NCI-H1048 (cell line): Measurements from ENCODE around the gene SP6.

Source experiments
- DNase-seq: peaks from one replicate; lab custom pipeline; 2025; lab: John Stamatoyannopoulos, UW

Gene SP6

DNA sequence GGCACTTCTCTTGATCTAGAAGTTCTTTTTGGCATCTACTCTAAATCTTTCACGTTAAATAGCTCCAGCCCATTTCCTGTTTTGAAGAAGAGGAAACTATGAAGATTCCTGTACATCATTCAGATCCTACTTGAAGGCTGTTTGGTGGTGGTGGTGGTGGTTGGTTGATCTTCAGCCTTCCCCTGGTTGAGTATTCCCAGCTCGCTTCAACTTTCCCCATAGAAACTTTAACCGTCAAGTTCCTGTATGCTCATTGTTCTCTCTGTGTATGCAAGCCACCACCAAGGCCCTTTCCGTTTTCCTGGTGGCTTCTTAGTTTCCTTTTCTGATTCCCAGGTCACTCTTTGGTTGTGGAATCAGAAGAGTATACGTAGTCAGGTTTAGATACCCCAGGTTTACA, 16.2 kb downstream of the SP6 start:
- no peak for DNase-seq

DNA sequence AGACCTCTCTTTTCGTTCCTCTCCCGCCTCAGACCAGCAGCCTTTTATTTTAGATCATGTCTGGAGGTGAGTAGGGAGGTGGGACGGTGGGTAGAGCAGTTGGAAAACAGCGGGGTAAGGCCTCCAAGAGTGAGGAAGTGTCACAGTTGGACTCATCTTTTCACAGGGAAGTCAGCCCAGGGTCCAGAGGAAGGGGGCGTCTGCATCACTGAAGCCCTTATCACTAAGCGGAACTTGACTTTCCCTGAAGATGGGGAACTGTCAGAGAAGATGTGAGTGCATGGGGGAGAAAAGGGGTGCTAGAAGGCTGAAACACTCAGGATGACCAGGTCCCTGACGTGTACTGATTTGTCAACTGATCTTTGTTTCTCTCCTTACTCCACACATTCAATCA, 19.0 kb downstream of the SP6 start:
- DNase-seq = no peak

DNA sequence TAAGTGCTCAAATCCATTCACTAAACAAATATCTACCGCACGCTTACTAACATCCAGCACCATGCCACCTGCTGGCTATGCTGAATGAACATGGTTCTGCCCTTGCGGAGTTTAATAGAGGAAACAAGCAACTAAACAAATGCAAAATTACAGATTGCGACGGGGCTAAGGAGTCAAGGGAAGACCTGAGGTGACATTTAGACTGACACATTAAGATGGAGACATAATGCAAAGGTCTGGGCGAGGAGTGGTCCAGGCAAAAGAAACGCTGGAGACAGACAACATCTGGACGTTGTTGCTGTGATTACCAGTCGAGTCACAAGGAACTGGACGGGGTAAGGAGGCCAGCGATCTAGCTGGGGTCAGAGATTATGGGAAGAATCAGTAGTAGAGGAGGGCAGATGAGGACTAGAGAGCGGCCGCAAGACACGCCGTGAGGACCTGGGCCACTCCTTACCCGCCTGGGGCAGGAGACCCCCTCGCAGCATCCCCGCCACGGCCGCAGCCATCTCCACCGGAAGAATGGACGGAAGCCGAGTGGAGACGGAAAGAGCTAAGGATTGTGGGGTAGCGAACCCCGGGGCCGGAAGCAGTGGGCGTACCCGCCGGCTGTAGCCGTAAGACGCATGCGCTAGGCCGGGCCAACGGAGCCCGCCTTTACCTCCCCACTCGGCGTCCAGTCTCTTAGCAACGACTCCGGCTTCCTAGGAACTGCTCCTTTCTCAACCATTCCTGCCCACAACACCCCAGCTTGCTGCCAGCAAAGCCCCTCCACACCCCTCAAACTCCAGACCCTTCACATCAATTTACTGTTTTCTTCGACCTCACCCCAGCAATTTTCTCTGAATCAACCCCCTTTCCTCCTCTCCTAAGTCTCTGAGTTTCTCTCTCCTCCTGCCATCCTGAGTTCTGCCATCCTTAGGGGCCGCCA, 19.7 kb downstream of the SP6 start, which contains the start of the genes LRRC46 and MRPL10:
LRRC46 (plus strand) TSS at position 668 of the 931 bp plus-strand sequence. CDS start 320 bp downstream, outside the sequence.
MRPL10 (minus strand) TSS at position 539 of the 931 bp plus-strand sequence; CDS start at position 509, 30 bp downstream.
- peak; percentile 77 for DNase-seq

DNA sequence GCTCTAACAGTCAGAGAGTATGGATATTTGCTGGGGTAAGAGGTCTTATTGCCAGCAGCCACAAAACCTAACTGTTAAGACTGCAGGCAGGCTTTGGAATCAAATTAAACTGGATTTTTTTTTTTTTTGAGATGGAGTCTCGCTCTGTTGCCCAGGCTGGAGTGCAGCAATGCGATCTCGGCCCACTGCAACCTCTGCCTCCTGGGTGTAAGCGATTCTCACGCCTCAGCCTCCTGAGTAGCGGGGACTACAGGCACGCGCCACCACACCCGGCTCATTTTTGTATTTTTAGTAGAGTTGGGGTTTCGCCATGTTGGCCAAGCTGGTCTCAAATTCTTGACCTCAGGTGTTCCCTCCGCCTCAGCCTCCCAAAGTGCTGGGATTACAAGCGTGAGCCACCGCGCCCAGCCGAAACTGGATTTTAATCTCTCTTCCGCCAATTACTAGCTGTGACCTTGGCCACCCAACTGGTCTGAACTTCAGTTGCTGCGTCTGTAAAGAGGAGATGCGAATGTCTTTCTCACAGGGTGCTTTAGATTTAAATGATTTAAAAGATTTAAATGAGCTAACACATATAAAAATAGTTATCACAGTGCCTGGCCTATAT, 20.5 kb downstream of the SP6 start:
- DNase-seq = no peak

DNA sequence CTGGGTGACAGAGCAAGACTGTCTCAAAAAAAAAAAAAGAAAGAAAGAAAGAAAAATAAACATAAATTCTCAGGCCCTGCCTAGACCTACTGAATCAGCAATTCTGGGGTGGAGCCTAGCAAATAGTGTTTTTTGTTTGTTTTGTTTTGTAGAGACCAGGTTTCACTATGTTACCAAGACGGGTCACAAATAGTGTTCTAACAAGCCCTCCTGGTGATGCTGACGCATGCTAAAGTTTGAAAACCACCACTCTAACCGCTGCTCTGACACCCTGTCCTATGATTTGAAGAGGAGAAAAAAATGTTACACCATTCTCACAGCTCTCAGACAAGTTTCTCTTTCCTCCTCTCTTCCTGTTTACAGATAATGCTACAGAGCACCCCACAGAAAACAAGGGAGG, 21.1 kb downstream of the SP6 start:
- DNase-seq = no peak

DNA sequence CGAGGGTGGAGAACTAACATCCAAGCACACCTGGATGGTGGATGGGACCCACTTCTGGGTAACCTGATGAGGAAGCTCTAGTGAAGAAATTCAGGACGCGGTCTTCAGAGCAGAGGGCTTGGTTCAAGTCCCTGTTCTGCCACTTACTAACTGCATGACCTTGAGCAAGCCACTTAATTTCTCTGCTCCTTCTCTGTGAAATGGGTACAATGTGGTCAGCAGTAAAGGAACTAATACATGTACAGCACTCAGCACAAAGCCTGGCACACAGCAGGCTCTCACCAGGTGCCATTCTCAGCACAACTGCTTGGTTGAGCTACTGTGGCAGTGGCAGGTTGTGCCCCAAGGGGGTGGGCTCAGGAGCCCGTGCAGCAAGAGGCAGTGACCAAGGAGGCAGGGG, 27.4 kb downstream of the SP6 start:
- no peak for DNase-seq

DNA sequence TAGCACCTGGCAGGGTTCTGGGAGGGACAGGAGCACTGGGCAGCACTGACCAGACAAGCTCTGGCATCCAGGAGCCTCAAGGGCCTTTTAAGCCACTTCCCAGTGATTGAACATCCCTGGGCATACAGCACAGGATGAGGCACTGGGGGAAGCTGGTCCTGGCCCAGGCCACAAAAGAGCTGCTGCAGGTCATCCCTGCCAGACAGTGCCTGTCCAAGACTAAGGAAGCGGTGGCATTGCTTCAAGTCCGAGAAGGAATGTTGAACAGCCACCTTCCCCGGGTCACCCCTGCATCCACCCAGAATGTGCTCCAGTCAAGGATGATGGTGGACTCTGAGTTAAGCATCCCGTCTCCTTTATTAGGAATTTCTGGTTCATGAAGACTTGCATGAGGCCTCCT, 28.2 kb downstream of the SP6 start:
- no peak for DNase-seq

DNA sequence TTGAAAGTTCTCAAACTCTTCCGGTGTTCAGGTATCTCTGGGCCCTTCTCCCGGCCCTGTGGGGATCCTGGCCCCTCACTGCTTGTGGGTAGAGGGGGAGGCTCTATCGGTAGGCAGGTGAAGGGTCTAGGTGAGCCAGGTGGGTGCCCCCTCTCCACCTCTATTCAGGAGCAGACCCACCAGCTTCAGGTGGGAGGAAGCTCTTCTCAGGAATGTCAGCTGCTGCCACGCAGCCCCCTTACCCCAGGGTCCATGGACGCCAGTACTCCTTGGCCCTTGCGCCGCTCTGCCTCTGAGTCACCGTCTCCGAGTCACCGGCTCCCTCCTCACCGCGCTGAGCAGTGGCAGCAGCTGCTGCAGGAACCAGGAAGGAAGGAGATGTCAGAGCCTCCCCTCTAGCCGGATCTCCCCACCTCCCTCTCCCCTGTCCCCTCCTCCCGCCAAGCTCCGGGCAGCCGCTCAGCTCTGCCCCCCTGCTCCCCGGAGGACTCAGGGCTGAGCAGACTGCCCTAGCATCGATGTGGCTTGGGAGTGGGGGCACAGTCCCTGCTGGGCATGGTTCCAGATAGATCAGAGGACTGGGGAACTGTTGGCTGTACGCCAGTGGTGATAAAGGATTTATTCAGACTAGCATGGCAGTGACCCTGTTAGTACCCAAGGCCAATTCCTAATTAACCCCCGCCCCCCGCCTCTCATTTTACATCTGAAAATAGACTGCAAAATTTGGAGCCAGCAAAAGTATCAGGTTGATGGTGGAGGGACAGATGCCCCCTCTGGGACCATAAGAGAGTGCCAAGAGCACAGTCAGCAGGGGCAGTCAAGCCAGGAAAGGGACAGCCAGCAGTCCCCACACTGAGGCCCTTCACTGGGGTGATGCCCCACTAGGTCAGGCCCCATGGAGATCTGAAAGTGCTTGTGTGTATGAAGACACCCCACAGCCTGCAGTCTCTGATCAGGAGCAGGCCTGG, 29.3 kb downstream of the SP6 start, which contains the start of gene OSBPL7:
OSBPL7 (minus strand) TSS at position 371 of the 968 bp plus-strand sequence. CDS start 1,516 bp downstream, outside the sequence.
- DNase-seq = peak; percentile 38

DNA sequence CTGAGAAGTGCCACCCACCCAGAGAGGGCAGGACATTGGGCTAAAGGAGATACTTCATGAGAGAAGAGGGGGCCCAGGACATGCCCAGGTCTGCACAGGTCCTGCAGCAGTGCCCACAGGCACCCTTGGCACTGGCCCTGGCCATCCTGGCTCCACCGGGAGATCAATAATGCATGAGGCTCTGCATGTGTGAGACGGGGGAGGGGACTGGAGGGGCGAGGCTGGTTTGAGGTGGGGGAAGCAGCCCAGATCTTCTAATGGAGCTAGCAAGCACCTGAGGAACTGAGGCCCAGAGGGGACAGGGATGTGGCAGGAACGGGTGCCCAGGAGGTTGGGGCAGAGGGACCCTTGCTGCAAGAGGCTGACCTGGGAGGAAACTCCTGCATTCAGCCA, 29.9 kb downstream of the SP6 start:
- DNase-seq = no peak

DNA sequence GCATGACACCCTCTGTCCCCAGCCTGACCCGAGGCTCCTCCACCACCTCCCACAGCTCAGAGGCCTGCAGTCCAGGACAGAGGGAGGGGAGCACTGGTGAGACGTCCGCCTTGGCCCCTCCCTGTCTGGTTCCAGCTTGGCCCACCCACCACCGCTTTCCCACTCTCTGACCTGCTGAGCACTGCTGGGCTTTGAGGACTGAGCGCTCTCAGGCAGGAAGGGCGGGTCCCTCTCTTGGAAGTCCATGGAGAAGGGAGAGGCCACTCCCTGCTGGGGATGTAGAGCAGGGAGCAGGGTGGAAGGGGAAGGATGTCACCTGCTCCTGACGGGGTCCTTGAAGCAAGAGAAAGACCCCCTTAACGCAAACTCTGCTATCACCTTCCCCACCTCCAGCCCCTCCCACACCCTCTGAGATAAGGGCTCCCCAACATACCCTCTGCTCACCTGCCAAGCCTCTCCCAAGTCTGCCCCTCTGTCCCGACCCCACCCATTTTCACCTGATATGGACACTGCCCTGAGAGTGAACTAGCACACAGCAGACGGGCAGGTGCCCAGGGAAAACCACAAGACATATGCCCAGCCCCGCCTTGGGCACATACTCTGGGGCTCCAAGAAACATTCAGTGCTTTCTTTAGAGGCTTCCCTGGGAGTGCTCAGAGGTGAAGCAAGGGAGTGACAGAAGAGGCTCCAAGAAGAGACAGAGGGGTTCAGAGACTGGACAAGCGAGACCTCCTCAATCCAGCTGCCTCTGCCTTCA, 30.8 kb downstream of the SP6 start:
- DNase-seq = no peak

DNA sequence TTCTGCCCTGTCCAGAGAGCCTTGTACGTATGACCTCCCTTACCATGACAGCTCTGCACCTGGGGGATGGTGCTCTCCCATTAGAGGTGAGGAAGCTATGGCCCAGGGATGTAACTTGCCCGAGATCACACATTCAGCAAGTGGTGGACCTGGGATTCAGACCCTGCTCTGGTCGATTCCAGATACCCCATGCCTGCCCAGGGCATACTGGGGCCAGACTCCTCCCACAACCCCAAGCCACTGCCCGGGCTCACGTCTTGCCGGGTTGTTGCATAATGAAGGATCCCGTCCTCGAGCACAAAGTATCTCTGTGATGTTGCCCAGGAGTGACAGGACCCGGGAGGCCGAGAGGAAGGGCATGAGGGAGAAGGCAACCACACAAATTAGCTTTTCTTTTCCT, 31.5 kb downstream of the SP6 start:
- no peak for DNase-seq

DNA sequence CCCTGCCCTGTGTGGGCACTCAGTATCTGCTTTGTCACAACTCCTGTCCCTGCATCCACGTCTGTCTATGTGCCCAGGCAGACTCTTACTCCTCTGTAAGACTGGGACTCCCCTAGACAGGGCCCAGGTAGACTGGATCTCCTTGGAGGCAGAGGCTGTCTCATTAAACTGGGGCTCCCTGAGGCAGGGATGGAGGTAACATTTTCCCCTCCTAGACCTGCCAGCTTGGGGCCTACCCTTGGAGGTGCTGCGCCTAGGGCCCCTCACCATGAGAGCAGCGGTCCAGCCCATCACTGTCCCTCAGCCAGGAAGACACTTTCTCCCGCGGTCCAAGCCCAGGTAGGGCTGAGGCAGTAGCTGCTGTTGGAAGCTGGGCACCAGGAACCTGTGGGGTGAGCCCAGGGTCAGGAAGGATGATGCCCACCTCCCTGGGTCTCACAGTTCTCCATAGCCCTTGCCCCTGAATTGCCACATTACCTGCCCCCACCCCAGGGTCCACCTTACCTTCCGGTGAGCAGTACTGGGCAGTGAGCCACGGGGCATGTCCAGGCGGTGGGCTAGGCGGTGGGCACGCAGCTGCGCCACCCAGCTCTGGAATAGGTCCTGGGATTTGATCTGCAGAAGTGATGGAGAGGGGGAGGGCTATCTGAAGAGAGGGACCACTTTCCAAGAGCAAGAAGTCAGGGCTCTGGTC, 32.8 kb downstream of the SP6 start:
- no peak for DNase-seq

DNA sequence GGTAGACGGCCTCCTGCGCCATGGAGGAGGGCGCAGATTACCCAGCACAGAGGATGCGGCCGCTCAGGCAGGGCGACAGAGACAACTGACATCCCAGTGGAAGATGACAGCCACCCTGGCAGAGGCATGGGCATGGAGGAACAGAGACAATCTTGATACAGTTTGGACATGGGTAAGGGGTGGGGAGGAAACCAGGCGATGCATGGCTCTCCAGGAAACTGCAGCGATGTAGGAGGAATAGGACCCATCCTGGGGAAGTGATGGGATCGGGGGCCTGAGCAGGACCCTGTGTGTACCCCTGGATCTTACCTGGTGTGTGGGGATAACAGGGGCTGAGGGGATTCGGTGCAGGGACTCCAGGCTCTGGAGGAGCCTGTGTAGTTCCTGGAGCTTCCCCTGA, 34.0 kb downstream of the SP6 start:
- DNase-seq = no peak

DNA sequence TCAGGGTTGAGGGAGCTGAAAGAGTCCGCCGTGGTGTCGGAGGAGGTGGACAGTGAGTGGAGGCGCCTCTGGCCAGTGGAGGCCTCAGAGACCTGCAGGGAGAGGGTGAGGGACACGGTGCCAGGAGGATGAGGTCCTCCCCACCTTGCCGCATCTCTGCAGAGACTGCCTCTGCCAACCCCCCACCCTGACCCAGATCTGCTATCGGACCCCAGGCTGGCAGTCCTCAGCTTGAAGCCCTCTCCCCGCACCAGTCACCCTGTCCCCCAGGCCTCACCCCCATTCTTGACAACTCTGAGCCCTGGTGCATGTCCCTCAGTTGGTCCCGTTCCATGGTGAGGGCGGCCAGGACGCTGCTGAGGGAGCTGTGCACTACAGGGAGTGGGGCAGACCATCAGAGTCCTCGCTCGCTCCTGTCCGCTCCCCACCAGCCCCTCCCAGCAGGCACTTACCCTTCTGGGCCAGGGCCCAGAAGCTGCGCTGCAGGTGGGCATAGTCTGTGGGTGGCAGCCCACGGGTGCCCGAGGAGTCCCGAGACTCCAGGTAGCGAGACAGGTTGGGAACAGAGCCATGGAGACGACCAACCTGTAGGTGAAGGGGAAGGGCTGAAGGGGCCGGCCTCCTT, 34.7 kb downstream of the SP6 start:
- DNase-seq = no peak

DNA sequence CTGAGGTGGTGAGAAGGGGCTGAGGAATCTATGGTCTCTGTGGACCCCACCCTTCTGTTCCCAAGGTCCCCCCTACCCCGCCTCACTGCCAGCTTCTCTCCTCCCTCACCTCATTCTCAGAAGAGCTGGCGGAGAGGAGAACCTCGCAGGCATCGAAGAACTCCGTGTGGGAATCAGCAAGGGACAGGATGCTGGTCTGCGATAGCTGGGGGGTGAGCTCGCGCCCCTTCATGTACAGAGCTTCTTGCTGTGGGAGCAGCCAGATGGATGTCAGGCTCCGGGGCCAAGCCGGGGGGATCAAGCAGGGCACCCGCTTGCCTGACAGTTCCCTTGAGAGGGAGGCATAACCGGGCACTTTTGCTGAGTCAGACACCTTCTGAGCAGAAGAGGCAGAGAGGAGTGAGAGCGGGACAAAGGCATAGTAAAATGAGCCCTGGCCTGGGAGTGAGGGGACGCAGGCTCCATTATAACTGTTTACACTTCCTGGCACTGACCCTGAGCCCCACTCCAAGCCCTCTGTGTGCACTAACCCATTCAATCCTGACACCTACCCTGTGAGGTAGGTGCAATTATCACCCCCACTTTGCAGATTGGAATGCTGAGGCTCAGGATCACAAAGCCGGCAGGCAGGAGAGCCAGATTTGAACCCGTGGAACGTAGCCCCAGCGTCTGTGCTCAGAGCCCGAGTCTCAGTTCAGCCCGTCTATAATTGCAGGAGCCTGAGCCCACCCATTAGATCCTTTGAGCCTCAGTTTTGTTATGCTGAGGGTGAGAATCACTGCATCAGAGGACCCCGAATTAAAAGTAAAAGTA, 35.7 kb downstream of the SP6 start:
- DNase-seq = no peak

DNA sequence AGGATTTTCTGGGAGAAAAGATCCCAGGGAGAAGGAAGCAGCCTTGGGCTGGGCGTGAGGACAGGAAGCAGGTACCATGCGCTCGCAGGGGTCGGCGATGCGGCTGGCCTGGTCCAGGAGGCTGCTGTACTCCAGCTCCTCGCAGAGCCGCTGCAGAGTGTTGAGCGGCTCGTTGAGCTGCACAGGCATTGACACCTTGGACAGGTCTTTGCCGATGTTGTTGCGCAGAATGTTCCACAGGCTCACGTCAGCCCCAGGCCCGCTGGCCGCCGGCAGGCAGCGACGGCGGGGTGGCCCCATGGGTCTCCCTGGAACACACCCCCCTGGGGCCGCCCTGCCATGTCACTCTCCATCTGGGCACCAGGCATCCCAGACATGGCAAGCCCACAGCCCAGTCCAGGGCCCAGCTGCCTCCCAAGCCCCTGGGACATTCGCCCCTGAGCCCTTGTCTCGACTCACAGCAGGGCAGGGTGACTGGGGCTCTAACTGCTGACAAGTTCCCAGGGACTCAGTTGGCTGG, 37.4 kb downstream of the SP6 start:
- DNase-seq = no peak

DNA sequence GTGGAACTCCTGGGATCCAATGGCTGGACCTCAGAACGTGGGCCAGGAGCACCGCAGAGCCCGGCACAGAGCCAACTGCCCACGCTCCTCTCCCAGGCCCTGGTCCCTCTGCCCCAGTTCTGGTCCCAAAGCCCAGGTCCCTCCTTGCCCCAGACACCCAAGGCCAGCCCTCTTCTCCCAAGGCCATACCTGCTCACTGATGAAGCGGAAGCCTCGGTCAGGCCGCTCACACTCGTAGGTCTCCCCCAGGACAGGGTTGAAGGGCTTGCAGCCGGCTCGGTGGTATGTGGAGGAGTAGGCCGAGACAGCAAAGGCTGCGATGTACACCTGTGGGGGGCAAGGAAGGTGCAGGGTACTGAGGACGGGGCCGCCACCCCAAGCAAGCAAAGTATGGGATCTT, 37.9 kb downstream of the SP6 start:
- DNase-seq = no peak

DNA sequence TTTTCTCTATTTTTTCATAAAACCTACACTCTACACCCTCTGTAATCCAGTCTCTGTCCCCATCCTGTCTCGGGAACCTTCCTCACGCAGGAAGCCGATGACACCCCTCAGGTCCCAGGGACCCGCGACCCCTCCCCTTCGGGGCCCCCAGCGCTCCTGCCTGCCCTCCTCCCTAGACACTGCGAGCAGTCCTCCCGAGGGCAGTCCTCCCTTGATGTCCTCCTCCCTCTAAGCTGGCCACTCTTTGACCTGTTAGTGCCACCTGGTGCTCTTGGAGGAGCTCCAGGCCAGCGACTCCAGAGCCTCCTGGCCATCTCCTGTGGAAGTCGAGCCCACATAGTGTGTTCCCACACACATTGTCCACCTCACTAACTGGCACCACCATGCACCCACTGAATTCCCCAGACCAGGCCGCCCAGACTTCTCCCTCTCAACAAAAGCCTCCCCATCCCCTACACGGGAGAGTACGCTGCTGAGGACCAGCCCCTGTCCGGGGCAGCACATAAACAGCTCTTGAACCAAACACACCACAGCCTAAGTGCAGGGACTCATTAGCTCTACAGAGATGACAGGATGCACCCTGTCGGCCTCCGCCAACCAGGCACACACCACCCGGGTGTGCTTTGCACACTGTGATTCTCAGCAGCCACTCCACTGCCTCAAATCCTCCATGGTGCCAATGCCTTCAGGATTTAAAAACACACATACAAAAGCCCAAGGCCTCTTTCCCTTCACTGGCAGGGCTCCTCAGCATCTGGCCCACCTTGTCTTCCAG, 38.6 kb downstream of the SP6 start:
- no peak for DNase-seq
